Measurements from ENCODE around the gene CRHR1. TPM values are rescaled to one million over a fixed set of nuclear protein-coding genes. Genes with fewer than 3 reads are reported as not detected.
A peak's percentile ranks its signal among the peaks of the same experiment; 100 is the strongest.

Gene CRHR1
- polyA plus RNA-seq, 1 of the 3 experiments (the other 2 are of a cell fraction), result 0.13 TPM

DNA sequence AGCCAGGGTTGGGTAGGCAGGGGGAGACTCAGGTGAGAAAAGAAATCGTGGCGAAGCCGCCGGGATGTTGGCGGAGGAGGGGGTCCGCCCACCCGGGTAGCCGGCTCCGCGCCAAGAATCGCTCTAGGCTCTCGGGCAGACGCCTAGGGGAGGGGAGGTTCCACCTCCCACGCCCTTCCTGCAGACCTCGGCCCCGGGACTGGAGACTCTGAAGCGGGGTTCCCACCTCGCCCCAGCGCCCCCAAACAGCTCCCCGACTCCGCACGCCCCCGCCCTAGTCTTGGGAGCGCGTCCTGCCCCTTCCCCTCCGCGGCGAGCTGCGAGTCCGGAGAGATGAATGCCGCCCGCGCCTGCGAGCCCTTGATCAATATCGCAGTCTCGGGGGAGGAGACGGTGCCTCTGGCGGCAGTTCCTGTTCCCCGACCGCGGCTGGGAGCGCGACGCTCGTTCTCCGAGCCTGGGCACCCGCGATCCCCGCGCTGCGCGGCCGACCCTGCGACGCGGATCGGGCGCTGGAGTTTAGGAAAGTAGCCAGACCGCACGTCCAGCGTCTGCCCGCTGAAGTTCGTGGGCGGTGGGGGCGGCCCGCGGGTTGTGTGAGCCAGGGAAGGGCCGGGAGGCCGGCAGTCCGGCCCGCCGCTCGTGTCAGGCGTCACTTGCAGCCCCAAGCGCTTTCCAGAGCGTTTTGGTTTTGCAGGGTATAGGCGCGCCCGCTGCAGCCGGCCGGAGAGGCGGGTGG lies 790 bp downstream of the CRHR1 start:
- POLR2A ChIA-PET, result interaction anchor here (0.6 kb wide), 1 partner anchor 40 kb away, joined by 3 read pairs; no protein-coding TSS in a partner anchor
- H3K9ac ChIP-seq, result no peak overlapping the region
- no peaks in the 10 kb centered on the region for H3K9me3 ChIP-seq
- peak overlapping the region; percentile 43 to 65 for H3K4me3 ChIP-seq (ENCODE audit: low read depth in 2 of 2, low read length in 1 of 2)
- H3K4me1 ChIP-seq (ENCODE audit: control insufficient read depth in 1 of 2, insufficient read depth in 2 of 2, low read depth in 1 of 2, low read length in 1 of 2), result peaks cover 4 to 24% of the 10 kb centered on the region in 2 experiments; a peak in 1 of 4 replicates
- peaks cover 6% of the 10 kb centered on the region; the same call in 1 of the 2 replicates for H4K20me1 ChIP-seq (ENCODE audit: insufficient read depth)
- H3K36me3 ChIP-seq (replicated peaks in 1 of 2; ENCODE audit: control insufficient read depth in 1 of 2, insufficient read depth in 2 of 2, low read length in 1 of 2), result no peaks in the 10 kb centered on the region
- peaks cover 58% of the 10 kb centered on the region for H3K27me3 ChIP-seq (ENCODE audit: insufficient read depth)
- peak overlapping the region; percentile 38; the same call in 1 of the 2 replicates for H2AFZ ChIP-seq (ENCODE audit: low read depth)
- no peaks in the 10 kb centered on the region for H3K9me2 ChIP-seq
- no peaks in the 10 kb centered on the region for H3K79me2 ChIP-seq (ENCODE audit: insufficient read depth)
- WGBS (ENCODE audit: low lambda C conversion rate), result 1% methylated on average over 44 of the region's 82 CpGs
- H3F3A ChIP-seq (replicated peaks; ENCODE audit: insufficient read depth), result peaks cover 10% of the 10 kb centered on the region
- TF ChIP-seq MEF2A (IDR thresholded peaks at IDR 0.05; ENCODE audit: borderline replicate concordance, low read depth), result no peak
- no peak for TF ChIP-seq YY1 (IDR thresholded peaks at IDR 0.05; ENCODE audit: low read depth)
- no peak for TF ChIP-seq GABPA (IDR thresholded peaks at IDR 0.05; ENCODE audit: low read depth)
- TF ChIP-seq EZH2phosphoT487 (IDR thresholded peaks at IDR 0.05; ENCODE audit: borderline replicate concordance, low read depth), result peak; percentile 73
- no peak for TF ChIP-seq TCF12 (IDR thresholded peaks at IDR 0.05)
- TF ChIP-seq, protein P1, sequence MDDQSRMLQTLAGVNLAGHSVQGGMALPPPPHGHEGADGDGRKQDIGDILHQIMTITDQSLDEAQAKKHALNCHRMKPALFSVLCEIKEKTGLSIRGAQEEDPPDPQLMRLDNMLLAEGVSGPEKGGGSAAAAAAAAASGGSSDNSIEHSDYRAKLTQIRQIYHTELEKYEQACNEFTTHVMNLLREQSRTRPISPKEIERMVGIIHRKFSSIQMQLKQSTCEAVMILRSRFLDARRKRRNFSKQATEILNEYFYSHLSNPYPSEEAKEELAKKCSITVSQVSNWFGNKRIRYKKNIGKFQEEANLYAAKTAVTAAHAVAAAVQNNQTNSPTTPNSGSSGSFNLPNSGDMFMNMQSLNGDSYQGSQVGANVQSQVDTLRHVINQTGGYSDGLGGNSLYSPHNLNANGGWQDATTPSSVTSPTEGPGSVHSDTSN (IDR thresholded peaks at IDR 0.05), result no peak
- no peak for TF ChIP-seq TAF1 (IDR thresholded peaks at IDR 0.05; ENCODE audit: borderline replicate concordance, low read depth, low read length)
- no peak for TF ChIP-seq CHD2 (IDR thresholded peaks at IDR 0.05; ENCODE audit: low read length, partially characterized antibody)
- no peak for TF ChIP-seq EP300 (IDR thresholded peaks at IDR 0.05; ENCODE audit: borderline replicate concordance in 1 of 2, low read depth in 1 of 2, low read length in 1 of 2)
- no peak for TF ChIP-seq RXRA (IDR thresholded peaks at IDR 0.05; ENCODE audit: borderline replicate concordance, low read depth)
- no peak for TF ChIP-seq JUND (IDR thresholded peaks at IDR 0.05)
- TF ChIP-seq, protein P2, sequence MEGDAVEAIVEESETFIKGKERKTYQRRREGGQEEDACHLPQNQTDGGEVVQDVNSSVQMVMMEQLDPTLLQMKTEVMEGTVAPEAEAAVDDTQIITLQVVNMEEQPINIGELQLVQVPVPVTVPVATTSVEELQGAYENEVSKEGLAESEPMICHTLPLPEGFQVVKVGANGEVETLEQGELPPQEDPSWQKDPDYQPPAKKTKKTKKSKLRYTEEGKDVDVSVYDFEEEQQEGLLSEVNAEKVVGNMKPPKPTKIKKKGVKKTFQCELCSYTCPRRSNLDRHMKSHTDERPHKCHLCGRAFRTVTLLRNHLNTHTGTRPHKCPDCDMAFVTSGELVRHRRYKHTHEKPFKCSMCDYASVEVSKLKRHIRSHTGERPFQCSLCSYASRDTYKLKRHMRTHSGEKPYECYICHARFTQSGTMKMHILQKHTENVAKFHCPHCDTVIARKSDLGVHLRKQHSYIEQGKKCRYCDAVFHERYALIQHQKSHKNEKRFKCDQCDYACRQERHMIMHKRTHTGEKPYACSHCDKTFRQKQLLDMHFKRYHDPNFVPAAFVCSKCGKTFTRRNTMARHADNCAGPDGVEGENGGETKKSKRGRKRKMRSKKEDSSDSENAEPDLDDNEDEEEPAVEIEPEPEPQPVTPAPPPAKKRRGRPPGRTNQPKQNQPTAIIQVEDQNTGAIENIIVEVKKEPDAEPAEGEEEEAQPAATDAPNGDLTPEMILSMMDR (IDR thresholded peaks at IDR 0.05), result no peak
- peak; percentile 93 for TF ChIP-seq GATA2 (CRISPR knock-in tag; IDR thresholded peaks at IDR 0.05)
- no peak for TF ChIP-seq MXI1 (IDR thresholded peaks at IDR 0.05; ENCODE audit: low read depth, low read length)
- TF ChIP-seq NFIC (IDR thresholded peaks at IDR 0.05; ENCODE audit: borderline replicate concordance), result no peak; the same call in 1 of the 2 replicates
- no peak for TF ChIP-seq FOXM1 (IDR thresholded peaks at IDR 0.05; ENCODE audit: low read depth)
- peak; percentile 90 for DNase-seq
- H3K4me2 ChIP-seq, result peak overlapping the region; percentile 95
- no peak overlapping the region for H3K27ac ChIP-seq (ENCODE audit: low read depth in 2 of 2, low read length in 1 of 2)
- CTCF ChIA-PET, result interaction anchor here (1.1 to 11.0 kb wide), 10 partner anchors 12 to 145 kb away, joined by 3 to 164 read pairs (median 7); partner anchors contain the start of gene MAPT

All from SK-N-SH (cell line).